ENCODE measurements around the gene ARHGAP26. TPM values are rescaled to one million over a fixed set of nuclear protein-coding genes. Genes with fewer than 3 reads are reported as not detected.

The ARHGAP26 gene
- total RNA-seq, 1 donor from 2014 or later = 42.1 TPM

- intact Hi-C loops (cut with DNase I) = no loop called here
- TF ChIP-seq CTCF (IDR thresholded peaks at IDR 0.05) = no peak
- Histone ChIP-seq H3K4me1 (peaks cover 23% of the 10 kb centered on the region), H3K36me3 (no peaks in the 10 kb centered on the region), H3K27me3 (ENCODE audit: low read depth) (no peaks in the 10 kb centered on the region), H3K9me3 (no peaks in the 10 kb centered on the region), H3K27ac (no peak overlapping the region), H3K4me3 (no peak overlapping the region)
- DNase-seq = no peak
- ATAC-seq = no peak
These were observed 68.7 kb downstream of the ARHGAP26 start for GRCh38 chr5:142838845-142839244.

DNA sequence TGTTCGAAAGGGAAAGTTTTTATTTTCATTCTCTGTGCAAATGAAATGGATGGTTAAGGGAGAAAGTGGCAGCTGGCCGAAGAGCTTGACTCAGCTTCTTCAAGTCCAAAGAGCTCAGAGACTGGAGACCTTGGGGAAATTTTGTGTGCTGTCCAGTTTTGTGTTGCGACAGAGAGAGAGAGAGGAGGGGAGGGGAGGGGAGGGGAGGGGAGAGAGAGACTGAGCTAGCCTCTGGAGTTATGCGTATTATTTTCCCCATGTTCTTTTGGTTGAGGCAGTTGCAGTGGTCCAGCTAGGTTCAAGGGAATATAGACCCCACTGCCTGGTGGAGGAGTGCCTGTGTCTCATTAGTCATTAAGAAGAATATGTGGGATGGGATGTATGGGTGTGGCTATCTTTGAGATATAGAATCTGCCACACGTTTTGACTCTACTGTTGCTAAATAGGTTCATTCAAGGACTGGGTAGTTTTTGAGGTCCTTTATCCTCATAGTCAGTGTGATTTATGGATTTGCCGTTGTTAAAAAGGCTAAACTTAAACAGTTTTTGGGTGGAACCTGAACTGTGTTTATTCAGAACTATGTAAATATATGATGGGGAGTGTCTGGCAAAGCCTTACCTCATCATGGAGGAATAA, 69.7 kb downstream of the ARHGAP26 start:
- Histone ChIP-seq H3K4me1 (peaks cover 27% of the 10 kb centered on the region), H3K4me3 (no peak overlapping the region), H3K36me3 (no peaks in the 10 kb centered on the region), H3K9me3 (no peaks in the 10 kb centered on the region), H3K27ac (peak overlapping the region; percentile 46), H3K27me3 (ENCODE audit: low read depth) (no peaks in the 10 kb centered on the region)
- ATAC-seq (peak; percentile 75 to 80), DNase-seq (no peak)
- TF ChIP-seq CTCF (IDR thresholded peaks at IDR 0.05) = no peak
- intact Hi-C loops (cut with DNase I) = no loop called here

GRCh38 chr5:142840575-142840974, 70.4 kb downstream of the ARHGAP26 start:
- no peak for TF ChIP-seq CTCF (IDR thresholded peaks at IDR 0.05)
- peaks cover 35% of the 10 kb centered on the region for H3K4me1 ChIP-seq
- intact Hi-C loops (cut with DNase I) = no loop called here
- H3K9me3 ChIP-seq = no peaks in the 10 kb centered on the region
- H3K4me3 ChIP-seq = no peak overlapping the region
- peak overlapping the region; percentile 37 for H3K27ac ChIP-seq
- H3K27me3 ChIP-seq (ENCODE audit: low read depth) = no peaks in the 10 kb centered on the region
- no peak for DNase-seq
- ATAC-seq = peak in 1 of 2 donors; percentile 9
- H3K36me3 ChIP-seq = no peaks in the 10 kb centered on the region

GRCh38 chr5:142841511-142842265, 71.5 kb downstream of the ARHGAP26 start:
- Histone ChIP-seq H3K27ac (no peak overlapping the region), H3K27me3 (ENCODE audit: low read depth) (no peaks in the 10 kb centered on the region), H3K4me3 (no peak overlapping the region), H3K36me3 (no peaks in the 10 kb centered on the region), H3K4me1 (peaks cover 46% of the 10 kb centered on the region), H3K9me3 (no peaks in the 10 kb centered on the region)
- no peak for DNase-seq
- intact Hi-C loops (cut with DNase I) = no loop called here
- TF ChIP-seq CTCF (IDR thresholded peaks at IDR 0.05) = no peak
- no peak for ATAC-seq

DNA sequence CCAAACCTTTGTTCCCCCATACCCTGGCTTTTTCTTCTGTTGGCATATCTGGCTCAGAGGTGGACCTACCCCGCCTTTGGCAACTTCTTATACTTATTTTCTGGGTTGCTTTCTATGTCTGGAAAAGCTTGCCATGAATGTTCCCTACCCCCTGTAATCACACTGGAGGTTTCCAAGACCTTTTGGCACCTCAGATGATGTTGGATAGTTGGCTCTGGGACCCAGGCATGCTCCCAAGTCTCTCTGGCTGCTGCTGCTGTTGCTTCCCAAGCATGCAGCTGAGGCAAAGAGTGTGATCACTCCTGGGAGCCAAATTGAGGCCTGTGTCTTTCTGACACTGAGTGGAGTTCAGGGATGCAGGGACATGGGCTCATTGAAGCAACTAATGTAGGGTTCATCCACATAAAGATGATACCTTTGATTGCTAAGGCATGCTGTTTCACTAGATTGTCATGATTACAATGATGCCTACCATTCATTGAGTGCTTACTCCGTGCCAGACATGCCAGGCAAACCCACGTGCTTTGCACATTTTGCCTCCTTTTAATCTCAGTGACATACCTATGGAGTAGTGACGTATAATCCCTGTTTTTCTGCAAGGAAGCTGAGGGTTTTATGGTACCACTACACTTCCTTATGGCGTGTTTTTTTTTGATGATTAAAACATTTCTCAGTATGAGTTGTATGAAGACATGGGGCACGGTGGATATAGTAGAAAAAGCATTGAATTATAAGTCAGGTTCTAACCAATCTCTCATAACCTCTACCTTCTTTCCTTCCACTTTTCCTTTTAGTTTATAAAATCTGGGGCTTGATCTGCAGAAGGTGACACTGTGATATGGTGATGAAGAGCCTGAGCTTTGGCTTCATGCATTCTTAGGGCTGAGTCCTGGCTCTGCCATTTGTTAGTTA, 73.1 kb downstream of the ARHGAP26 start:
- intact Hi-C loops (cut with DNase I) = no loop called here
- no peak for TF ChIP-seq CTCF (IDR thresholded peaks at IDR 0.05)
- Histone ChIP-seq H3K4me3 (no peak overlapping the region), H3K36me3 (no peaks in the 10 kb centered on the region), H3K9me3 (no peaks in the 10 kb centered on the region), H3K4me1 (peaks cover 49% of the 10 kb centered on the region), H3K27ac (no peak overlapping the region), H3K27me3 (ENCODE audit: low read depth) (no peaks in the 10 kb centered on the region)
- DNase-seq (no peak), ATAC-seq (no peak)
